ENCODE data around the gene MTRFR.

DNA sequence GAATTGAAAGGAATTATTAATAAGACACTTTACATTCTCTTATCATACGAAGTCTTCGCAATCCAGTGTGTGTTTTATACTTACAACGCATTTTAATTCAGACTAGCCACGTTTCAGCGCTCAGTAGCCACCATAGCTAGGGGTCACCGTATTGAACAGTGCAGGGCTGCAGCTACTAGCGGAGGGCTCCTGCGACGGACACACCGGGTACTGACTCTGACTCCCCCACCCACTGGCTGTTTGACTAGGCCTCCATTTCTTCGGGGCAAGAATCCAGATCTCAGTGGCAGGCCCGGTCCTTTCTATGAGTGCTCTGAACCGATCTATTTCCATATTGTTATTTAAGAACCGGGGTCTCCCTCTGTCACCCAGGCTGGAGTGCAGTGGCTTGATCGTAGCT lies 39.9 kb downstream of the MTRFR start:
- TF ChIP-seq NR1H2 (CRISPR knock-in tag; IDR thresholded peaks at IDR 0.05) = no peak
- no peak for TF ChIP-seq CTCF (IDR thresholded peaks at IDR 0.05)
- no peak for TF ChIP-seq ATF1 (CRISPR knock-in tag; IDR thresholded peaks at IDR 0.05)
- no peak for TF ChIP-seq AR (CRISPR knock-in tag; IDR thresholded peaks at IDR 0.05)
- TF ChIP-seq CREB1 (CRISPR knock-in tag; IDR thresholded peaks at IDR 0.05) = no peak
- TF ChIP-seq ESRRA (CRISPR knock-in tag; IDR thresholded peaks at IDR 0.05; ENCODE audit: borderline replicate concordance) = no peak
- 0 out of 2 replicates have a peak, but pooled peaks have one; percentile 15 for TF ChIP-seq ZNF121 (CRISPR knock-in tag; IDR thresholded peaks at IDR 0.05)
- TF ChIP-seq ZMAT4 (CRISPR knock-in tag; IDR thresholded peaks at IDR 0.05) = no peak
- TF ChIP-seq, protein P1, sequence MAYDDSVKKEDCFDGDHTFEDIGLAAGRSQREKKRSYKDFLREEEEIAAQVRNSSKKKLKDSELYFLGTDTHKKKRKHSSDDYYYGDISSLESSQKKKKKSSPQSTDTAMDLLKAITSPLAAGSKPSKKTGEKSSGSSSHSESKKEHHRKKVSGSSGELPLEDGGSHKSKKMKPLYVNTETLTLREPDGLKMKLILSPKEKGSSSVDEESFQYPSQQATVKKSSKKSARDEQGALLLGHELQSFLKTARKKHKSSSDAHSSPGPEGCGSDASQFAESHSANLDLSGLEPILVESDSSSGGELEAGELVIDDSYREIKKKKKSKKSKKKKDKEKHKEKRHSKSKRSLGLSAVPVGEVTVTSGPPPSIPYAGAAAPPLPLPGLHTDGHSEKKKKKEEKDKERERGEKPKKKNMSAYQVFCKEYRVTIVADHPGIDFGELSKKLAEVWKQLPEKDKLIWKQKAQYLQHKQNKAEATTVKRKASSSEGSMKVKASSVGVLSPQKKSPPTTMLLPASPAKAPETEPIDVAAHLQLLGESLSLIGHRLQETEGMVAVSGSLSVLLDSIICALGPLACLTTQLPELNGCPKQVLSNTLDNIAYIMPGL (CRISPR knock-in tag; IDR thresholded peaks at IDR 0.05) = no peak

Data from WTC11 (cell line).